Measurements from ENCODE around the gene CREBL2.
"Not testable (repeated sequence)": the region's sequence is repeated elsewhere in the genome, so short reads cannot be mapped to it uniquely, and the experiment has no call there.

Gene CREBL2, protein sequence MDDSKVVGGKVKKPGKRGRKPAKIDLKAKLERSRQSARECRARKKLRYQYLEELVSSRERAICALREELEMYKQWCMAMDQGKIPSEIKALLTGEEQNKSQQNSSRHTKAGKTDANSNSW

GRCh38 chr12:12611512-12612306 is at the start of gene CREBL2:
TSS of gene CREBL2 (plus strand) at chr12:12611876. CDS start at chr12:12612173, 297 bp downstream.
- DNase-seq (ENCODE audit: low read depth), result peak; percentile 78

- no peak for DNase-seq (ENCODE audit: low read depth)
These were observed 49.6 kb upstream of the CREBL2 start for GRCh38 chr12:12562016-12562483.

DNA sequence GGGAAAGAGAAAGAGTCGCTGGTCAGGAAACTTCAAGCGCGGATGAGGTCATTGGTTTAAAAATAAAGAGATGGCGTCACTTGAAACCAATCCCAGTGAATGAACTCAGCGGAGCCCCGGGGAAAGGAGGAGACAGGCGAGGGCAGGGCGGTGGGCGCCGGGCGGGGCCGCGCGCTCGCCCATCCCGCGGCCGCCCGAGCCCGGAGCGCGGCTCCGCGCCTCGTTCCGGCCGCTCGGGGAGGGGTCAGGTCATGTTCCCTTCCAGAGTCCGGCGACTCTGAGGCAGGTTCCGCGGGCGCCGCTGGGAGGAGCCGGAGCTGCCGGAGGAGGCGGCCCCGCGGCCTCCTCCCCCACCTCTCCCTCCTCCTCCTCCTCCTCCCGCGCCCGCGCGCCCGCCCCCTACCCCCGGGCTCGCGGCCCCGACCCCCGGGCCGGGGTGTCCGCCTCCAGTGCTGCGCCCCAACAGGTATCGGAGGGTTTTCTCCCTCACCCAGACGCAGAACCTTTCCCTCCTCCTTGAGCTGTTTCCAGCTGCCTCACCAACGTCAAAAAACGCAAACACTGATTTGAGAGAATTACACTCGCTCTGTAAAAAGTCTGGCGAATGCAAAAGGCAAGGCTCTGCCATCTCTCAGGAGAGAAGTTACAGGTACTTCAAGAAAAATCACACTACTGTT is 49.0 kb upstream of the CREBL2 start, which contains the start of gene DUSP16:
Gene DUSP16, minus strand, starts transcription at position 279 of the 677 bp plus-strand sequence. CDS start 41,765 bp downstream, outside the sequence.
- DNase-seq (ENCODE audit: low read depth), result peak; percentile 61

GRCh38 chr12:12563290-12563928 is 48.3 kb upstream of the CREBL2 start:
- no peak for DNase-seq (ENCODE audit: low read depth)

DNA sequence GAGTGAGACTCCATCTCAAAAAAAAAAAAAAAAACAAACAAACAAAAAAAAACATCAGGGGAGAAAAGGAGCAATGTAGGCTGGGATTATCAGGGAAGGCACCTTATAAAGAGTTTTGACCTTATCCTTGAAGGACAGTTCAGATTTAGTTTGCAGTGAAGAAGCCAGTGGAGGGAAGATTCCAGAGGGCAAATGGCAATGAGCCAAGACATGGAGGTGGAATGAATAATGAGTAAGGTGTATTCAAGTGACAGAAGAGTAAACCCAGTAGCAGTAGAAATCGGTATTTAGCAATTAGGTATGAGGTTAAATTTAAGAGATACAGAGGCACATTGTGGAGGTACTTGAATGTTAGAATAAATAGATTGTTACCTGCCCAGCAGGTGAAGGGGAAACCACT is 46.8 kb upstream of the CREBL2 start:
- DNase-seq (ENCODE audit: low read depth), result no peak

DNA sequence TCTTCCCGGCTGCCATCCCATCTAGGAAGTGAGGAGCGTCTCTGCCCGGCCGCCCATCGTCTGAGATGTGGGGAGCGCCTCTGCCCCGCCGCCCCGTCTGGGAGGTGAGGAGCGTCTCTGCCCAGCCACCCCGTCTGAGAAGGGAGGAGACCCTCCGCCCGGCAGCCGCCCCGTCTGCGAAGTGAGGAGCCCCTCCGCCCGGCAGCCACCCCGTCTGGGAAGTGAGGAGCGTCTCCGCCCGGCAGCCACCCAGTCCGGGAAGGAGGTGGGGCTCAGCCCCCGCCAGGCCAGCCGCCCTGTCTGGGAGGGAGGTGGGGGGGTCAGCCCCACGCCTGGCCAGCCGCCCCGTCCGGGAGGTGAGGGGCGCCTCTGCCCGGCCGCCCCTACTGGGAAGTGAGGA is 45.7 kb upstream of the CREBL2 start:
- DNase-seq (ENCODE audit: low read depth), result not testable (repeated sequence)

DNA sequence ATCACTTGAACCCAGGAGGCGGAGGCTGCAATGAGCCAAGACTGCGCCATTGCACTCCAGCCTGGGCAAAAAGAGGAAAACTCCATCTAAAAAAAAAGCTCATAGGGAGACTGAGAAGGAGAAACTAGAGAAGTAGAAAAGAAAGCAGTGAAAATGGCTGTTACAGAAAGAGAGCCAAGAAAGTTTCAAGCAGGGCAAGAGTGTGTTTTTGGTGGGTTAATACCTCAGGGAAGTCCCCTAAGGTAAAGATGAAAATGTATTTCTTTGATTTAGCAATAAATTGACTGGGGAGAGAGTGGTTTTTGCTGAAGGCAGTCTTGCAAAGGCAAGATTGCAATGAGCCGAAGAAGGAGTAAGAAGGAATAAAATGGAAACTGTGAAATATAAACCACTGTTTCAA is 39.0 kb upstream of the CREBL2 start:
- no peak for DNase-seq (ENCODE audit: low read depth)

DNA sequence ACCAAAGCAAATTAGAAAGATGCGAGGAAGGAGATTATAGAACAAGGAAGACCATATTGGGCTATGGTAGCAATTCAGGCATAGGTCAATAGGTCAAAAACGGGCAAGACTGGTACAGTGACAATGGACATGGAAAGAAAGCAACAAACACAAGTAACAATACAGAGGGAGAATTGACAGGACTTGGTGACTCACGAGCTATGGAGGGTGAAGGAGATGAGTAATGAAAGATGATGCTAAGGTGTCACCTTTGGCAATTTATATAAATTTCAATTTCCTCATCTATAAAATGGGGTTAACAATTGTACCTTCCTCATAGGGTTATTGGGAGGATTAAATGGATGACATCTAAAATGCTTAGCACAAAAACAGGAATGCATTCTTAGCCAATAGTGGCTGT is 33.9 kb upstream of the CREBL2 start:
- no peak for DNase-seq (ENCODE audit: low read depth)

- not testable (repeated sequence) for DNase-seq (ENCODE audit: low read depth)
These were observed 31.0 kb upstream of the CREBL2 start for GRCh38 chr12:12580716-12581115.

DNA sequence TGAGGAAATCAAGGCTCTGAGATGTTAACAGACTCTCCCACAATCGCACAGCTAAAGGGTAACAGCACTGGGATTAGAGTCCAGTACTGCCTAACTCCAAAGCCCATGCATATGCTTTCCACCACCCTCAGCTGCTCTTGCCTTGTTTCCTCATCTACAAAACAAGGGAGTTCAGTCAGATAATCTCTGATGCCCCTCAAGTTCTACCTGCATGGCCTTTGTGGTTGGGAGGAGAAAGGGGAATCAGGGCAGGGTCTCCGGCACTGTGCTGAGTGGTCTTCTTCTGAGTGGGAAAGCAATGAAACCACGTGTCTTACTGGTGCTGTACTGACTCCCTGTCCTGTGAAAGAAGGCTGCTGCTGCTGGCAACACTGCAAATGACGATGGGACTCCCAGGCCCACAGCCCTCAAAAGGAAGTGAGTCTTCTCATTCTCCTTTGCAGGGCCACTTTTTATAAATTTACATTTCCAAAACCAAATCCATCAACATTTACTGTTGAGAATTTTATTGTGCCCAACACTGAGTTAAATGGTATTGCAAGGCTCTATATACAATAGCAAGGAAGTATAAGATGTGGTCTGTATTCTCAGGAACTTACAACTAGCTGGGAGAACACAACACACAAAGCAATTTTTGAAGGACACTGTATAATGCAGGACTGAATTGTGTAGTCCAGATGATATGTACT is 29.3 kb upstream of the CREBL2 start:
- DNase-seq (ENCODE audit: low read depth), result no peak

DNA sequence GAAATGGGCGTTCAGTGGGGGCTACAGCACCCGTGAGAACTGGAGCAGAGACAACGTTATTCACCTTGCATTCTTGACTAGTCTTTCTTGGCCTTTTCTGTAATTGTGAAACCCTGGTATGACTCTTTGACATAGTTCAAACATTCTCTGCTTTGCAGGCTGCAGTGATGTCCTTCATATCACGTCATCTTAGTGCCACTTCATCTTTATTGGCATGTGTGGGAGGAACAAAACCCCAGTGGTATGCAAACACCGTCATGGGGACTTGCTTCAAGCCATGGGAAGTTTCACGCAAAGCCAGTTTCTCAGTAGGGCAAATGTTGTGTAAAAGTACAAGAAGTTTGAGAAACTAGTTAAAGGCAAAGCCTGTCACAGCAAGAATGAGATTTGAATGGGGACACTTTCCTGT is 28.8 kb upstream of the CREBL2 start:
- peak; percentile 53 for DNase-seq (ENCODE audit: low read depth)

GRCh38 chr12:12583510-12584178 is 28.0 kb upstream of the CREBL2 start:
- DNase-seq (ENCODE audit: low read depth), result no peak

DNA sequence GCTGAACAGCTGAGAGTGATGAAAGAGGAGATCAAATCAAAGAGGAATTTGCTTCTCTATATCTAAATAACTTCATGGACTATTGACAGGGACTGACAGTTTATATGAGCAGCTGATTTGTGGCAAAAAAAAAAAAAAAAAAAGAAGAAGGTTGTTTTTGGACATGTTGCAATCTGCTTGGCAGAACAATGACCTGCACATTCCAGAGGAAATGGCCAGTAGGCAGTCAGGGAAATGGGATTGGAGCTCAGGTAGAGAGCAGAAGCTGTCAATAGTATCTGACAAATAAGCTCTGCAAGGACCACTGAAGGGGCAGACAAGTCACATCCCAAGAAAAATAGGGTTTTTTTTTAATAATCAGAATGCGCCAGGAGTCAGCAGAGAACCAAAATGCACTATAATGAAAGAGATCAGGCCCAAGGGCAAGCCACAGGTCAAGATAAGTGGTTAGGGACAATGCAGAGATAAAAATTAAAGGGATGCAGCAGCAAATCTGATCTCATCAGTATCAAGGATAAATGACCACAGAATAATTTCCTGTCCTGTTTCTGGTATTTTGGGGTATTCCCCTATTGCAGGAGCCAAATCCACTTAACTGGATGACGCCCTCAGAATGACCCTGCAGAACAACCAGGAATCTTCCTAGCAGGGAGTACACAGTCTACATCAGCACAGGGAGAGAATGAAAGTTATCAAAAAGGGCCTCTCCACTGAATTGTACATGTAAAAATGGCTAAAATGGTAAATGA is 26.4 kb upstream of the CREBL2 start:
- no peak for DNase-seq (ENCODE audit: low read depth)

DNA sequence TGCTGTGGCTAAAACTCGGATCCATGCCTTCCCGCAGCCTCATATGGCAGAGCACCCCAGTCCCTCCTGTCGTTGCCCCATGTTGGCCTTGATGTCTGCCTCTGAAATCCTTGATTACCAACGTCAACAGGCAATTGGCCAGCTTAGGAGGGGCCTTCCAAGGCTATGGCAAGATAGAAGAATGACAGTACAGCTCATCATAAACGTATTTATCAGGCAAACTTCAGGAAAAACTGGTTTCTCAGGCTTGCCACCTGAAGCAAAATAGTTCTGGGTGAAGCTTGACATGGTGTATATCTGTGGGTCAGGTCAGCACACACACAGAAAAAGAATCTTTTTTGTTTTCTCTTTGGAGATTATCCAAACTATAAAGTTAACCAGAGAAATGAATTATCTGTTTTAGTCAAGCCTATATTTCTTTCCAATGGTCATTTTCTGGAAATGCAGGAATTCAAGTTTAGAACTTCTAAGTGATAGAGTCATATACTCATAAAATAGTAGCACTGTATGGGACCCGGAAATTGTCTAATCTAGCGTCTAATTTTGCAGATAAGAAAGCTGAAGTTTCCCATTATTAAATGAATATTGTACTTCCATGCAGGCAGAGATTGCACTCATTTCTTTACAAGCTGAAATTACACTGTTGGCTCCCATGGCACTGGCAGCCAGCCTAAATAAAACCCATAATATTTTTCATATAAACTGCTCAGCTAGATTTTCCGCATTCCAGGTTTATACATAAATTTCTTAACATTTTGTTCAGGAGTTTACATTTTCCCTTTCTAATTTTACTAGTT is 24.6 kb upstream of the CREBL2 start:
- DNase-seq (ENCODE audit: low read depth), result no peak

GRCh38 chr12:12587878-12588277 is 23.8 kb upstream of the CREBL2 start:
- DNase-seq (ENCODE audit: low read depth), result no peak

DNA sequence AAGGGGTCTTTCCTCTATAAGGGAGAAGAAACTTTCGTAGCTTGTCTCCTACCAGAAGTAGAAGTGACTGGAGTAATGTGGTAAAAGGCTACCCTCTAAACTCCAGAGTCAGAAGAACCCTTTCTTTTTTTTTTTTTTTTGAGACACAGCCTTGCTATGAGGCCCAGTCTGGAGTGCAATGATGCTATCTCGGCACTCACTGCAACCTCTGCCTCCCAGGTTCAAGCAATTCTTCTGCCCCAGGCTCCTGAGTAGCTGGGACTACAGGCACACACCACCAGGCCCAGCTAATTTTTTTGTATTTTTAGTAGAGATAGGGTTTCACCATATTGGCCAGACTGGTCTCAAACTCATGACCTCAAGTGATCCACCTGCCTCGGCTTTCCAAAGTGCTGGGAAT is 23.2 kb upstream of the CREBL2 start:
- not testable (repeated sequence) for DNase-seq (ENCODE audit: low read depth)

GRCh38 chr12:12590961-12591360 is 20.7 kb upstream of the CREBL2 start:
- DNase-seq (ENCODE audit: low read depth), result no peak

DNA sequence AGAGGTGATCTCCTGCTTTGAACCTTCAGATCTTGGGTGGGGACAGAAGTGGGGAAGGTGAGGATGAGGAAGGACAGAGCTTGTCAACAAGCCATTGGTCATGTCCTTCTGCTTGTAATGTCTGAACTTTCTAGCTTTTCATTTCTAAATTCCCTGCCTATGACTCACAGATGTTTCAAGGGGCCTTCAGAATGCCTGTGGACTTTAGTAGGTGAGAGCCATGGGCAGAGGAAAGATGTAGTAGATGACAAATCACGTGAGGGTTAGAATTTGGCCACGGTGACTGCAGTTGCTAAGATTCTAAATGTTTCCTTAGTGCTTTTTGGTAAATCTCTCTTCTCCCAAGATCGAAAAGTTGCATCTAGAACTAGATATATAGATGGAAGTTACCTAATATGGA is 18.7 kb upstream of the CREBL2 start:
- DNase-seq (ENCODE audit: low read depth), result no peak

GRCh38 chr12:12595929-12596328 is 15.7 kb upstream of the CREBL2 start:
- DNase-seq (ENCODE audit: low read depth), result not testable (repeated sequence)

DNA sequence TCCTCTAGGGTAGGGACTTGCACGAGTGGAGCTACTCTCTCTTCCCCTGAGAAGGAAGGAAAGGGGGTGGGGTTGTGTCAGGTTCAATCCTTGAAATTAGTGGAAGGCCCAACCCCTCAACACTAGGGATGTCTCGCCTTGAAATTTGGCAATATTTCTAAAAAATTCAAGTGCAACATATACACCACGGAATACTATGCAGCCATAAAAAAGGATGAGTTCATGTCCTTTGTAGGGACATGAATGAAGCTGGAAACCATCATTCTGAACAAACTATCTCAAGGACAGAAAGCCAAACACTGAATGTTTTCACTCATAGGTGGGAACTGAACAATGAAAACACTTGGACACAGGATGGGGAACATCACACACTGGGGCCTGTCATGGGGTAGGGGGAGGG is 15.1 kb upstream of the CREBL2 start:
- DNase-seq (ENCODE audit: low read depth), result not testable (repeated sequence)

All from activated T-cell treated with anti-CD3 and anti-CD28 coated beads for 24 hours (primary cell).